Activated CD8-positive, alpha-beta memory T cell treated with anti-CD3 and anti-CD28 coated beads, Interleukin-2, amount 50 U/mL, for 4 hours (primary cell): ENCODE data around the gene AHDC1.
"Not testable (repeated sequence)": the region's sequence is repeated elsewhere in the genome, so short reads cannot be mapped to it uniquely, and the experiment has no call there.

Experiments
- DNase-seq: peaks from one replicate; pipeline ENCODE4 v3.0.0-alpha.2; 2020

Gene AHDC1

GRCh38 chr1:27506703-27507102, 97.2 kb downstream of the AHDC1 start:
- DNase-seq, result no peak

GRCh38 chr1:27505420-27505680, 98.6 kb downstream of the AHDC1 start:
- no peak for DNase-seq

- no peak for DNase-seq
These were observed 99.1 kb downstream of the AHDC1 start for GRCh38 chr1:27504588-27505419.

DNA sequence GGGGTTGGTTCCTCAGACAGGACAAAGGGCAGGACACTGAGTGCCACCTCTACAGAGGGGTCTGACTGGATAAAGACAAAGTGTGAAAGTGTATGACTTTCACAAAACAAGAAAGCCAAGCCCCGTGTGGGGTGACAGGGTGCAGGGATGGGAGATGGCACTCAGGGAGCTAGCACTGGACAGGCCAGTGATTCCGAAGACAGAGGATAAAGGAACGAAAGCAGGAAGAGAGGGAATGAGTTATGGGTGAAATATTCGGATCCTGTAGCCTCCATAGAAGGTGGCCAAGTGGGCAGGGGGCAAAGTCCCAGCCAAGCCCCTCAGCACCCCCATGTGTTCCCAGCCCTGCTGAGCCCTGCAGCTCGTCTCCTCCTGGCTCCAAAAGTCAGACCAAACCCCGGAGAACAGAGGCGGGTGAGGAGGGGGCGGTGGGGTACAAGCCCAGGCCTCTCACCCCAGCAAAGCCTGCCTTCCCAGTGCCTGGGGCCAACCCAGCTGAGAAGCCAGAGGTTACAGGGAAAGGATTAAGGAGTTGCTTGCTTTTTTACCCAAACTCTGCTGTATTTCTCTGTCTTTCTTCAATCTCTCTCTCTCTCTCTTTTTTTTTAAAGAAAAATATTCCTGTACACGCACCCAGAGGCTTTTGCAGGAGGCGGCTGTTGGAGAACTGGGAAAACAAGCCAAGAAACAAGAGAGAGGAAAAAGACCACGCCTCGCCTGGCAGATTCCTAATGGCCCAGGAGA, 99.9 kb downstream of the AHDC1 start:
- no peak for DNase-seq

- DNase-seq, result no peak
These were observed 100.9 kb downstream of the AHDC1 start for GRCh38 chr1:27503033-27503432.

DNA sequence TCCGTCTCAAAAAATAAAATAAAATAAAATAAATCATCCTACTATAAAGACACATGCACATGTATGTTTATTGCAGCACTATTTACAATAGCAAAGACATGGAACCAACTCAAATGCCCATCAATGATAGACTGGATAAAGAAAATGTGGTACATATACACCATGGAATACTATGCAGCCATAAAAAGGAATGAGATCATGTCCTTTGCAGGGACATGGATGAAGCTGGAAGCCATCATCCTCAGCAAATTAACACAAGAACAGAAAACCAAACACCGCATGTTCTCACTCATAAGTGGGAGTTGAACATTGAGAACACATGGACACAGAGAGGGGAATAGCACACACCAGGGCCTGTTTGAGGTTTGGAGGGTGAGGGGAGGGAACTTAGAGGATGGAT, 102.8 kb downstream of the AHDC1 start:
- not testable (repeated sequence) for DNase-seq

DNA sequence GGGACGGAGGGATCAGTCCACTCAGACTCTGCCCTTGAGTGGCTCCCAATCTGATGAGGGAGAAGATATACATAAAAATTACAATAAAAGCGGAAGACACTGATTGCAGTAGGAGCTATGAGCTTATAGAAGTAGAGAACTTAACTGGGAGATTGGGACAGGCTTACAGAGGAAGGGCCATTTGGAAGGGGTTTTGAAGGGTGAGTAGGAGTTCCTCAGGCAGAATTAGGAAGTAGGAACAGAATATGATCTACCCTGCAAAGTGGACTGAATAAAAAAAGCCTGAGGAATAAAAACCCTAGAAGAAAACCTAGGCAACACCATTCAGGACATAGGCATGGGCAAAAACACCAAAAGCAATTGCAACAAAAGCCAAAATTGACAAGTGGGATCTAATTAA, 104.8 kb downstream of the AHDC1 start:
- DNase-seq, result no peak

- no peak for DNase-seq
These were observed 107.3 kb downstream of the AHDC1 start for GRCh38 chr1:27496604-27497155.

DNA sequence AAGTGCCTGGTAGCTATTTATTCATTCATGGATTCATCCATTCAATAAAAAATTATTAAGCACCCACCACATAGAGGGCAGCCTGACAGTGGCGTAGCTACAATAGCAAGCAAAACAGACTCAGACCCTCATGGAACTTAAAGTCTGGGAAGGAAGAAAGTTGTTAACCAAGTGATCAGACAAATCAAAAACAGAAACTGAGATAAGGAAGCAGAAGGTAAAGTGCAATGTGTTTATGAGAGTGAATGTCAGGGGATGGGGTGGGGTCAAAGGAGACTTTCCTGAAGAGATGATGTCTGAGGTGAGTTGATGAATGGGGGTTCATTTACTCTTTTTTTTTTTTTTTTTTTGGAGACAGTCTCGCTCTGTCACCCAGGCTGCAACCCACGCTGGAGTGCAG, 111.1 kb downstream of the AHDC1 start:
- DNase-seq, result no peak

- DNase-seq, result no peak
These were observed 111.9 kb downstream of the AHDC1 start for GRCh38 chr1:27491748-27492700.

DNA sequence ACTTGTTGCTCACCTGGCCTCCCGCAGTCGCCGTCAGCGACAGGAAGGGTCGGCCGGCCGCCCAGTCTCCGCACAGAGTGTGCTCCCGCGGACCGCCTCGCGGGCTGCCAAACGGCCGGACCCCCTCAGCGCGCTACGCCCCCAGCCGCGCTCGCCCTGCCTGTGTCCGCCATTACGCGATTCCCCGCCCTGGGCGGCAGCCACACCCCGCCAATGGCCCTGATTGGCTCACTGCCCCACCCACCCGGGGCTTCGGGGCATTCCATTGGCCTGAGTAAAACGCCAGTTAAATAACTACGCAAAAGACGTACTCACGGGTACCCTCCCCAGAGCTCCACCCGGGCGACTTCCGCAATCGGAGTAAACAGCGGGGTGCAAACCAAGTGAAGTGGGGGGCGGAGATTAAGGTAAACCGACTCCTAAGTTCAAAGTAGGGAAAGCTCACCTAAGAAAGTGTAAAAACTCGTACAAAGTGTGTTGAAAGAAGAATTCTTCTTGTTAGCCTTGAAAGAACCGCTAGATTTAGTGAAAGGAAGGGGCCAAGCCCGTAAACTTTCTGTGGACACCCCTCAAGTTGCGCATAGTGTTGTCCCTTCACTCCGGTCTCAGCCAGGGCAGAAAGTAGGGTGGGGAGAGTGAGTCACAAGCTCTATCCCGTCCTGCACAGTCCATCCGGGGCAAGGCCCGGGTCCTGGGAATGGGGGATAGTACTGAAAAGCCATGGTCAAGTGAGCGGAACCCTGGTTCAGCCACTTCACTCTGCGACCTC, 113.8 kb downstream of the AHDC1 start, which contains the start of gene WASF2:
Gene WASF2 (minus strand): TSS at position 195 of the 769 bp plus-strand sequence. CDS start 61,277 bp downstream, outside the sequence.
- DNase-seq, result peak; percentile 95

DNA sequence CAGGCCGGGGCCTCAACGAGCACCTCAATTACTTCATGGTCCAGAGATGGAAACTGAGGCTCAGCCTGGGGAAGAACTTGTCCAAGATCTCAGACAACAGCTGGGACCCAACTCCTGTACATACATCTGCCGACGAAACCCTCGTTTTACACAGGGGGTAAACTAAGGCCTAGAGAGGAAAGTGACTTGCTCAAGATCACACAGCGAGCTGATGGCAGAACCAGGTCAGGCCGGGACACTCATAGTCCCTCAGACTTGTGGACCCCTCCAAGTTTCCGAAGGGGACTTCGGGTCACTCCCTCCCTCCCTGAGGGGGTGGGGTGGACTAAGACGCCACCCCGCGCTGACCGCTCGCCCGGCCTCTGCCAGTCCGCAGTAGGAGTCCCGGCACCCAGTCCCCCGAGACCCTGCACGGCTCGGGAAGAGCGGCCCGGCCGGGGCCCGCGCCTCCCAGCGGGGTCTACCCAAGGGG, 114.4 kb downstream of the AHDC1 start:
- DNase-seq, result no peak

- no peak for DNase-seq
These were observed 115.7 kb downstream of the AHDC1 start for GRCh38 chr1:27487966-27488884.

- DNase-seq, result no peak
These were observed 118.6 kb downstream of the AHDC1 start for GRCh38 chr1:27485363-27485762.
